Peyer's patch (tissue), 4 donors: Measurements from ENCODE around the gene RBMS2. TPM values are rescaled to one million over a fixed set of nuclear protein-coding genes. Genes with fewer than 3 reads are reported as not detected.
A peak's percentile ranks its signal among the peaks of the same experiment; 100 is the strongest.
"Not testable (repeated sequence)": the region's sequence is repeated elsewhere in the genome, so short reads cannot be mapped to it uniquely, and the experiment has no call there.

Source experiments
- DNase-seq, 3 donors: peaks; one replicate each; pipeline ENCODE4 v3.0.0-alpha.2; 2017 to 2019
- H3K27ac ChIP-seq, 4 donors: fragments of 200-600 bp; sonication (generic); one replicate each; pipeline ENCODE4 v1.5.1; 2016 to 2019
- H3K27me3 ChIP-seq, 2 donors: fragments of 200-600 bp; sonication (generic); one replicate each; pipeline ENCODE4 v1.5.1; 2019
- H3K36me3 ChIP-seq, 3 donors: fragments of 200-600 bp; sonication (generic); one replicate each; pipeline ENCODE4 v1.5.1; 2016 to 2019
- H3K4me1 ChIP-seq, 4 donors: fragments of 200-600 bp; sonication (generic); one replicate each; pipeline ENCODE4 v1.5.1; 2016 to 2019
- H3K4me3 ChIP-seq, 4 donors: fragments of 200-600 bp; sonication (generic); 1 replicate in 3 of 4; 2 replicates in 1 of 4; pipeline ENCODE4 v1.5.1; 2016 to 2019; ENCODE audit warnings: mild to moderate bottlenecking in 1 of 4
- H3K9me3 ChIP-seq, 4 donors: fragments of 200-600 bp; sonication (generic); one replicate each; pipeline ENCODE4 v1.5.1; 2016 to 2019; ENCODE audit warnings: mild to moderate bottlenecking in 1 of 4
- CTCF ChIP-seq, 6 experiments: fragments of 450-650 bp in 4 of 6; fragments of 200-600 bp in 2 of 6; sonication (generic) in 1 of 6; IDR thresholded peaks; one replicate each; pipeline ENCODE4 v1.5.1; 2017 to 2019; ENCODE audit warnings: antibody characterized with exemption in 6 of 6, mild to moderate bottlenecking in 3 of 6, moderate library complexity in 1 of 6
- POLR2A ChIP-seq, 2 donors: fragments of 450-650 bp; IDR thresholded peaks; one replicate each; pipeline ENCODE4 v1.5.1; 2017; ENCODE audit warnings: antibody characterized with exemption in 2 of 2, mild to moderate bottlenecking in 2 of 2, moderate library complexity in 2 of 2
- total RNA-seq, 4 donors: library from RNA; depleted of rRNA; stranded (reverse); fragments of >200 nt; gene quantifications; one replicate each; pipeline ENCODE4 v1.1.0, GENCODE V29; 2016

The RBMS2 gene
- total RNA-seq, 4 donors from 2014 or later, result 10.7 to 22.3 (median 12.5) TPM

- peak overlapping the region; percentile 56 to 81 (median 65) for H3K27ac ChIP-seq
- peaks cover 0 to 20% (median 11%) of the 10 kb centered on the region in 4 donors for H3K4me1 ChIP-seq
- H3K27me3 ChIP-seq, result no peaks in the 10 kb centered on the region
- H3K36me3 ChIP-seq, result no peaks in the 10 kb centered on the region
- no peaks in the 10 kb centered on the region for H3K9me3 ChIP-seq
- no peak overlapping the region for H3K4me3 ChIP-seq
- DNase-seq, result peak; percentile 43 to 84 (median 64)
- peak in 2 of 6 experiments; percentile 13 to 23 for TF ChIP-seq CTCF (IDR thresholded peaks at IDR 0.05)
- TF ChIP-seq POLR2A (IDR thresholded peaks at IDR 0.05), result no peak
Measured at GRCh38 chr12:56565510-56566101, 44.0 kb downstream of the RBMS2 start.

- Histone ChIP-seq H3K27ac (no peak overlapping the region), H3K36me3 (no peaks in the 10 kb centered on the region), H3K9me3 (no peaks in the 10 kb centered on the region), H3K27me3 (no peaks in the 10 kb centered on the region), H3K4me1 (peaks cover 0 to 20% (median 11%) of the 10 kb centered on the region in 4 donors), H3K4me3 (no peak overlapping the region)
- no peak for DNase-seq
- TF ChIP-seq POLR2A (IDR thresholded peaks at IDR 0.05) (no peak), CTCF (IDR thresholded peaks at IDR 0.05) (no peak)
Measured at GRCh38 chr12:56568146-56568545, 46.5 kb downstream of the RBMS2 start.

- H3K9me3 ChIP-seq, result no peaks in the 10 kb centered on the region
- H3K27ac ChIP-seq, result peak overlapping the region in 3 of 4 donors; percentile 32 to 68 (median 55)
- TF ChIP-seq CTCF (IDR thresholded peaks at IDR 0.05) (no peak), POLR2A (IDR thresholded peaks at IDR 0.05) (no peak)
- peaks cover 0 to 9% (median 0%) of the 10 kb centered on the region in 3 donors for H3K36me3 ChIP-seq
- no peak overlapping the region for H3K4me3 ChIP-seq
- no peaks in the 10 kb centered on the region for H3K27me3 ChIP-seq
- peaks cover 0 to 10% (median 6%) of the 10 kb centered on the region in 4 donors for H3K4me1 ChIP-seq
- no peak for DNase-seq
Measured at GRCh38 chr12:56571121-56571520, 49.5 kb downstream of the RBMS2 start.

- Histone ChIP-seq H3K4me3 (no peak overlapping the region), H3K36me3 (peaks cover 0 to 9% (median 0%) of the 10 kb centered on the region in 3 donors), H3K27me3 (no peaks in the 10 kb centered on the region), H3K4me1 (no peaks in the 10 kb centered on the region), H3K9me3 (no peaks in the 10 kb centered on the region), H3K27ac (no peak overlapping the region)
- no peak for DNase-seq
- TF ChIP-seq POLR2A (IDR thresholded peaks at IDR 0.05), result no peak
- no peak for TF ChIP-seq CTCF (IDR thresholded peaks at IDR 0.05)
Measured at GRCh38 chr12:56572288-56572687, 50.7 kb downstream of the RBMS2 start.

- no peak overlapping the region for H3K4me3 ChIP-seq
- TF ChIP-seq CTCF (IDR thresholded peaks at IDR 0.05) (no peak), POLR2A (IDR thresholded peaks at IDR 0.05) (no peak)
- H3K36me3 ChIP-seq, result peaks cover 0 to 9% (median 0%) of the 10 kb centered on the region in 3 donors
- no peak overlapping the region for H3K27ac ChIP-seq
- no peak for DNase-seq
- H3K9me3 ChIP-seq, result no peaks in the 10 kb centered on the region
- H3K27me3 ChIP-seq, result no peaks in the 10 kb centered on the region
- H3K4me1 ChIP-seq, result no peaks in the 10 kb centered on the region
Measured at GRCh38 chr12:56574210-56574609, 52.6 kb downstream of the RBMS2 start.

- not testable (repeated sequence) for DNase-seq, H3K36me3 ChIP-seq, H3K4me3 ChIP-seq, H3K9me3 ChIP-seq, H3K4me1 ChIP-seq, H3K27ac ChIP-seq, H3K27me3 ChIP-seq
Measured at GRCh38 chr12:56577248-56577647, 55.6 kb downstream of the RBMS2 start.
